H1 (cell line): Measurements from ENCODE around the gene GAS2L1. TPM values are rescaled to one million over a fixed set of nuclear protein-coding genes. Genes with fewer than 3 reads are reported as not detected.

ENCODE experiments used
- CTCF ChIA-PET: fragments of 300-600 bp; sonication (Branson Sonifier 250); formaldehyde crosslinking; loops from one replicate; lab custom pipeline; 2021; ENCODE audit not compliant: partially characterized antibody; lab: Charles Lee
- POLR2A ChIA-PET: fragments of 300-600 bp; sonication (Branson Sonifier 250); formaldehyde crosslinking; loops from one replicate; lab custom pipeline; 2021; ENCODE audit warnings: inconsistent platforms; ENCODE audit not compliant: partially characterized antibody; lab: Charles Lee
- DNase-seq, 2 experiments: peaks; one replicate each; pipeline versions ENCODE4 v3.0.0 to v3.0.0-alpha.2; 2010 to 2022; ENCODE audit warnings: low spot score in 2 of 2, low read depth in 1 of 2, mixed read lengths in 1 of 2
- FAIRE-seq: peaks from 2 replicates; lab custom pipeline; 2011; peaks lifted over from hg19 to GRCh38; lab: Jason Lieb, UNC
- H2AFZ ChIP-seq: 2 replicates; pipeline ENCODE4 v1.8.1; 2012; ENCODE audit warnings: low read length, inconsistent platforms
- H2AK5ac ChIP-seq: 2 replicates; pipeline ENCODE4 v1.6.1; 2013; ENCODE audit warnings: low read depth, low read length
- H2BK120ac ChIP-seq: replicated peaks from 2 replicates; pipeline ENCODE3; 2013; ENCODE audit warnings: low read depth, low read length, inconsistent platforms
- H2BK12ac ChIP-seq: 2 replicates; pipeline ENCODE4 v1.6.1; 2013; ENCODE audit warnings: low read depth, low read length
- H2BK15ac ChIP-seq: 2 replicates; pipeline ENCODE4 v1.6.1; 2013; ENCODE audit warnings: low read length
- H2BK20ac ChIP-seq: 2 replicates; pipeline ENCODE4 v1.6.1; 2013; ENCODE audit warnings: low read length
- H2BK5ac ChIP-seq: 2 replicates; pipeline ENCODE4 v1.6.1; 2013; ENCODE audit warnings: low read depth, low read length
- H3K14ac ChIP-seq: 2 replicates; pipeline ENCODE4 v1.6.1; 2013; ENCODE audit warnings: inconsistent platforms; ENCODE audit not compliant: insufficient read length
- H3K18ac ChIP-seq: 2 replicates; pipeline ENCODE4 v1.6.1; 2013; ENCODE audit warnings: low read length; ENCODE audit errors: extremely low read depth
- H3K23ac ChIP-seq: 2 replicates; pipeline ENCODE4 v1.6.1; 2013; ENCODE audit warnings: inconsistent platforms; ENCODE audit not compliant: insufficient read length
- H3K23me2 ChIP-seq: 2 replicates; pipeline ENCODE4 v1.6.1; 2013; ENCODE audit warnings: low read depth, low read length
- H3K27ac ChIP-seq: 2 replicates; pipeline ENCODE4 v1.6.1; 2011; ENCODE audit warnings: low read depth, low read length, inconsistent platforms
- H3K27me3 ChIP-seq, 4 experiments: replicated peaks in 1 of 4; 1 replicate in 1 of 4; 2 replicates in 3 of 4; pipeline versions ENCODE4 v1.6.1 to v1.8.1; 2011 to 2013; ENCODE audit warnings: low read length in 3 of 4, mild to moderate bottlenecking in 3 of 4, inconsistent platforms in 2 of 4, mixed read lengths in 2 of 4, moderate library complexity in 1 of 4; ENCODE audit not compliant: control insufficient read depth in 3 of 4, insufficient read depth in 3 of 4; ENCODE audit errors: extremely low read depth in 1 of 4
- H3K36me3 ChIP-seq, 4 experiments: 2 replicates each; pipeline versions ENCODE4 v1.6.1 to v1.8.1; 2011 to 2013; ENCODE audit warnings: mild to moderate bottlenecking in 4 of 4, low read length in 3 of 4, moderate library complexity in 2 of 4, control low read depth in 1 of 4, inconsistent platforms in 1 of 4; ENCODE audit not compliant: insufficient read depth in 4 of 4, control insufficient read depth in 2 of 4
- H3K4ac ChIP-seq: replicated peaks from 2 replicates; pipeline ENCODE3; 2013; ENCODE audit warnings: low read length, low read depth, mixed read lengths, inconsistent platforms; ENCODE audit not compliant: insufficient read length
- H3K4me1 ChIP-seq, 4 experiments: replicated peaks in 1 of 4; 1 replicate in 1 of 4; 2 replicates in 3 of 4; pipeline versions ENCODE4 v1.6.1 to v1.8.1; 2011 to 2013; ENCODE audit warnings: low read length in 3 of 4, inconsistent platforms in 2 of 4, mixed read lengths in 1 of 4; ENCODE audit not compliant: insufficient read depth in 4 of 4, control insufficient read depth in 3 of 4
- H3K4me2 ChIP-seq, 2 experiments: 2 replicates each; pipeline versions ENCODE4 v1.6.1 to v1.8.1; 2011 to 2013; ENCODE audit warnings: low read depth in 2 of 2, low read length in 2 of 2, control low read depth in 1 of 2, inconsistent platforms in 1 of 2, mild to moderate bottlenecking in 1 of 2; ENCODE audit not compliant: insufficient read depth in 1 of 2
- H3K4me3 ChIP-seq, 4 experiments: fragments of 200-600, 300-600 bp in 1 of 4; sonication (generic), shearing (Covaris generic), sonication (Bioruptor Twin) in 1 of 4; 2 replicates each; pipeline versions ENCODE4 v1.5.1 to v1.8.1; 2011 to 2016; ENCODE audit warnings: low read length in 4 of 4, low read depth in 3 of 4, control low read depth in 2 of 4, inconsistent platforms in 2 of 4, mild to moderate bottlenecking in 2 of 4, mixed read lengths in 1 of 4, moderate library complexity in 1 of 4; ENCODE audit not compliant: insufficient read depth in 2 of 4; ENCODE audit errors: extremely low read depth in 1 of 4
- H3K56ac ChIP-seq: replicated peaks from 2 replicates; pipeline ENCODE3; 2013; ENCODE audit warnings: low read depth, mild to moderate bottlenecking, mixed read lengths, low read length, inconsistent platforms; ENCODE audit not compliant: insufficient read length
- H3K79me1 ChIP-seq: 2 replicates; pipeline ENCODE4 v1.6.1; 2013; ENCODE audit warnings: low read depth, low read length, control low read depth
- H3K79me2 ChIP-seq, 2 experiments: 2 replicates each; pipeline versions ENCODE4 v1.6.1 to v1.8.1; 2012 to 2013; ENCODE audit warnings: low read length in 2 of 2, mild to moderate bottlenecking in 2 of 2, inconsistent platforms in 1 of 2; ENCODE audit not compliant: insufficient read depth in 2 of 2, control insufficient read depth in 1 of 2
- H3K9ac ChIP-seq, 4 experiments: replicated peaks in 1 of 4; 1 replicate in 1 of 4; 2 replicates in 3 of 4; pipeline versions ENCODE4 v1.6.1 to v1.8.1; 2011 to 2013; ENCODE audit warnings: low read depth in 3 of 4, low read length in 3 of 4, control low read depth in 2 of 4, mild to moderate bottlenecking in 2 of 4, moderate library complexity in 2 of 4, inconsistent platforms in 1 of 4; ENCODE audit errors: extremely low read depth in 1 of 4
- H3K9me3 ChIP-seq, 2 experiments: 2 replicates each; pipeline versions ENCODE4 v1.6.1 to v1.8.1; 2012 to 2013; ENCODE audit warnings: mild to moderate bottlenecking in 2 of 2, moderate library complexity in 2 of 2, control low read depth in 1 of 2, inconsistent platforms in 1 of 2, low read depth in 1 of 2, low read length in 1 of 2, mixed read lengths in 1 of 2; ENCODE audit not compliant: insufficient read depth in 2 of 2
- H4K20me1 ChIP-seq, 2 experiments: replicated peaks in 1 of 2; 2 replicates each; pipeline versions ENCODE3 to v1.8.1; 2011 to 2013; ENCODE audit warnings: inconsistent platforms in 2 of 2, low read length in 2 of 2, mild to moderate bottlenecking in 1 of 2; ENCODE audit not compliant: insufficient read depth in 2 of 2, control insufficient read depth in 1 of 2
- H4K5ac ChIP-seq: 2 replicates; pipeline ENCODE4 v1.6.1; 2013; ENCODE audit warnings: low read length, low read depth, mixed read lengths, inconsistent platforms; ENCODE audit not compliant: insufficient read length
- H4K8ac ChIP-seq: 2 replicates; pipeline ENCODE4 v1.8.0; 2013; ENCODE audit warnings: mild to moderate bottlenecking, moderate library complexity, low read length, inconsistent platforms; ENCODE audit not compliant: insufficient read depth; ENCODE audit errors: extremely low read depth
- H4K91ac ChIP-seq: replicated peaks from 2 replicates; pipeline ENCODE3; 2013; ENCODE audit warnings: low read length, mixed read lengths, inconsistent platforms; ENCODE audit not compliant: insufficient read length
- CHD1 ChIP-seq: IDR thresholded peaks from 2 replicates; pipeline ENCODE4 v1.6.1; 2012; ENCODE audit warnings: low read depth, low read length, improper control_type of control experiment
- GABPA ChIP-seq: IDR thresholded peaks from 2 replicates; pipeline ENCODE4 v1.6.1; 2011; ENCODE audit warnings: mild to moderate bottlenecking, low read length, moderate library complexity, borderline replicate concordance; ENCODE audit not compliant: insufficient read depth
- GTF2F1 ChIP-seq: IDR thresholded peaks from 2 replicates; pipeline ENCODE4 v1.6.1; 2012; ENCODE audit warnings: low read depth, low read length, improper control_type of control experiment, borderline replicate concordance
- SIN3A ChIP-seq, 2 experiments: IDR thresholded peaks in 1 of 2; conservative IDR thresholded peaks in 1 of 2; 2 replicates each; pipeline ENCODE4 v1.6.1; 2011 to 2012; ENCODE audit warnings: low read length in 2 of 2, improper control_type of control experiment in 1 of 2, low read depth in 1 of 2, mild to moderate bottlenecking in 1 of 2
- SP1 ChIP-seq: IDR thresholded peaks from 2 replicates; pipeline ENCODE4 v1.6.1; 2011; ENCODE audit warnings: low read depth, low read length
- SRF ChIP-seq: IDR thresholded peaks from 2 replicates; pipeline ENCODE4 v1.6.1; 2011; ENCODE audit warnings: mild to moderate bottlenecking, low read depth, low read length, moderate library complexity
- WGBS, 2 experiments: shearing (Covaris generic) in 1 of 2; methylation state at CpG; one replicate each; pipeline versions ENCODE4 v1.1.6 to v1.1.7; 2013 to 2015; ENCODE audit warnings: low lambda C conversion rate in 2 of 2, mixed read lengths in 2 of 2, inconsistent platforms in 1 of 2, low coverage in 1 of 2, missing lambda C conversion rate in 1 of 2; ENCODE audit not compliant: insufficient replicate concordance in 2 of 2, insufficient coverage in 1 of 2, insufficient read length in 1 of 2; ENCODE audit errors: extremely low coverage in 1 of 2, missing lambda C conversion rate in 1 of 2; 5-methylcytosine and 5-hydroxymethylcytosine counted together
- polyA plus RNA-seq, 7 experiments: library from polyadenylated mRNA; depleted of rRNA in 3 of 7; stranded (reverse) in 5 of 7; unstranded in 2 of 7; fragments of >200 nt in 5 of 7; fragments of 200-250 nt in 2 of 7; gene quantifications; 1 replicate in 5 of 7; 2 replicates in 1 of 7; 4 replicates in 1 of 7; pipeline versions ENCODE4 v1.2.1 to v1.2.3, GENCODE V29; 2011 to 2013; ENCODE audit warnings: missing spikeins in 2 of 7, mixed read lengths in 2 of 7
- total RNA-seq: library from RNA; stranded (reverse); fragmentation: NEBNext Ultra II Directional; extraction: Animal tissue kit (Norgen Biotek cat#: 25700); gene quantifications from 2 replicates; pipeline ENCODE4 v1.2.1, GENCODE V29; 2021

The GAS2L1 gene
- total and polyA plus RNA-seq, 2 of the 8 experiments (the other 6 are each of a cell fraction or from before 2014, with no cell fraction given) = 3.6 to 10.1 TPM

- TF ChIP-seq GABPA (no peak), GTF2F1 (no peak), SRF (no peak), CHD1 (no peak), SIN3A (conservative IDR thresholded peaks at IDR 0.05 in 1 of 2, IDR thresholded peaks at IDR 0.05 in 1 of 2; ENCODE audit: low read depth in 1 of 2, low read length in 2 of 2) (no peak), SP1 (no peak)
- TF ChIP-seq, all 59 proteins: peak for 0
- Histone ChIP-seq H3K9ac (no peak overlapping the region), H2BK120ac (no peak overlapping the region), H2AFZ (no peak overlapping the region), H3K4me2 (no peak overlapping the region), H3K79me2 (no peaks in the 10 kb centered on the region), H3K56ac (no peak overlapping the region), H2BK15ac (no peak overlapping the region), H3K23ac (no peak overlapping the region), H3K79me1 (no peaks in the 10 kb centered on the region), H3K4me3 (no peak overlapping the region), H4K8ac (no peak overlapping the region), H4K5ac (no peak overlapping the region), H4K20me1 (peaks cover 6 to 15% of the 10 kb centered on the region in 2 experiments), H4K91ac (no peak overlapping the region), H3K23me2 (peaks cover 4% of the 10 kb centered on the region; the same call in 1 of the 2 replicates), H3K18ac (no peak overlapping the region), H3K36me3 (peaks cover 24 to 37% (median 25%) of the 10 kb centered on the region in 4 experiments), H3K9me3 (no peaks in the 10 kb centered on the region), H3K27me3 (peaks cover 0 to under 1% (median 0%) of the 10 kb centered on the region in 4 experiments; a peak in 1 of 7 replicates), H3K27ac (no peak overlapping the region), H2BK12ac (no peak overlapping the region), H2BK20ac (no peak overlapping the region), H3K14ac (no peak overlapping the region), H2BK5ac (no peak overlapping the region), H3K4ac (no peak overlapping the region), H2AK5ac (no peak overlapping the region), H3K4me1 (peaks cover 0 to 7% (median 2%) of the 10 kb centered on the region in 4 experiments; a peak in 5 of 7 replicates)
- CTCF ChIA-PET = interaction anchor here (1.5 to 4.8 kb wide), 5 partner anchors 7 to 18 kb away, joined by 4 to 41 read pairs (median 8); no protein-coding TSS in a partner anchor
- DNase-seq (no peak), FAIRE-seq (no peak)
- POLR2A ChIA-PET = interaction anchor here (0.7 to 9.1 kb wide), 11 partner anchors 10 to 251 kb away, joined by 3 to 147 read pairs (median 9); partner anchors contain the start of genes EWSR1, RHBDD3 and THOC5
- WGBS, 2 experiments = 92% methylated on average over 2 of the region's 2 CpGs; no CpG with 5 or more reads in 1 of the 2 experiments
These were observed 4.1 kb upstream of the GAS2L1 start for GRCh38 chr22:29302402-29302680.
